HepG2 (cell line): ENCODE measurements around the gene THPO. TPM values are rescaled to one million over a fixed set of nuclear protein-coding genes. Genes with fewer than 3 reads are reported as not detected.
A peak's percentile ranks its signal among the peaks of the same experiment; 100 is the strongest.

ENCODE experiments used
- ATAC-seq: fragments of 200-7000 bp; cut with Tn5 transposase; 3 replicates; pipeline ENCODE4 v1.9.1; 2020; ENCODE audit warnings: mild to moderate bottlenecking, moderate library complexity
- BruUV-seq: library from RNA; stranded (reverse); fragments of 400-500 nt; replicated peaks from 2 replicates; lab custom pipeline; 2021; lab: Mats Ljungman, UMichigan
- CTCF ChIA-PET: fragments of 300-600 bp; formaldehyde crosslinking; extraction: SDS; loops from one replicate; lab custom pipeline; 2021; ENCODE audit warnings: low total read pairs, inconsistent platforms, low intra/inter-chr PET ratio; lab: Yijun Ruan, JAX
- POLR2A ChIA-PET: fragments of 350-600 bp; sonication (Branson Sonifier 250); formaldehyde crosslinking; loops from one replicate; lab custom pipeline; 2020; ENCODE audit warnings: antibody characterized with exemption, inconsistent platforms; lab: Yijun Ruan, JAX
- DNase-seq: peaks from one replicate; pipeline ENCODE4 v3.0.0-alpha.2; 2015; ENCODE audit warnings: low spot score
- FAIRE-seq: peaks from 3 replicates; lab custom pipeline; 2011; peaks lifted over from hg19 to GRCh38; lab: Jason Lieb, UNC
- H2AFZ ChIP-seq: one replicate; pipeline ENCODE4 v1.6.1; 2011; ENCODE audit warnings: low read length, inconsistent platforms
- H3K27ac ChIP-seq: fragments of 300-600 bp; 3 replicates; pipeline ENCODE4 v1.8.0; 2011; ENCODE audit warnings: mixed run types, mild to moderate bottlenecking, mixed read lengths, low read length, inconsistent platforms; ENCODE audit not compliant: insufficient read depth; ENCODE audit errors: extremely low read length
- H3K27me3 ChIP-seq, 2 experiments: fragments of 200-600 bp in 1 of 2; 2 replicates in 1 of 2; 3 replicates in 1 of 2; pipeline versions ENCODE4 v1.6.0 to v1.8.0; 2011; ENCODE audit warnings: low read length in 2 of 2, mild to moderate bottlenecking in 2 of 2, moderate library complexity in 2 of 2, inconsistent platforms in 1 of 2; ENCODE audit not compliant: insufficient read depth in 2 of 2, control insufficient read depth in 1 of 2
- H3K36me3 ChIP-seq, 2 experiments: fragments of 200-600 bp in 1 of 2; replicated peaks in 1 of 2; 2 replicates in 1 of 2; 3 replicates in 1 of 2; pipeline versions ENCODE4 v1.5.1 to v1.8.0; 2011; ENCODE audit warnings: low read length in 2 of 2, inconsistent platforms in 1 of 2; ENCODE audit not compliant: insufficient read depth in 2 of 2, control insufficient read depth in 1 of 2
- H3K4me1 ChIP-seq: 2 replicates; pipeline ENCODE4 v1.5.1; 2012; ENCODE audit warnings: low read length, inconsistent platforms; ENCODE audit not compliant: insufficient read depth
- H3K4me2 ChIP-seq: 2 replicates; pipeline ENCODE4 v1.6.0; 2011; ENCODE audit warnings: low read depth, low read length, inconsistent platforms
- H3K4me3 ChIP-seq, 3 experiments: fragments of 200-600 bp in 1 of 3; sonication (generic), shearing (Covaris generic) in 1 of 3; replicated peaks in 1 of 3; 2 replicates each; pipeline ENCODE4 v1.5.1; 2011 to 2016; ENCODE audit warnings: low read length in 3 of 3, inconsistent platforms in 2 of 3, low read depth in 2 of 3, mild to moderate bottlenecking in 2 of 3, control low read depth in 1 of 3, mixed read lengths in 1 of 3; ENCODE audit not compliant: insufficient read depth in 1 of 3
- H3K79me2 ChIP-seq: one replicate; pipeline ENCODE4 v1.6.1; 2011; ENCODE audit warnings: low read length, inconsistent platforms; ENCODE audit not compliant: insufficient read depth
- H3K9ac ChIP-seq: 2 replicates; pipeline ENCODE4 v1.6.0; 2011; ENCODE audit warnings: mild to moderate bottlenecking, low read depth, low read length, inconsistent platforms; ENCODE audit not compliant: insufficient read depth
- H3K9me3 ChIP-seq: 2 replicates; pipeline ENCODE4 v1.5.1; 2012; ENCODE audit warnings: mild to moderate bottlenecking, low read length
- H4K20me1 ChIP-seq: 2 replicates; pipeline ENCODE4 v1.6.0; 2011; ENCODE audit warnings: inconsistent platforms, mild to moderate bottlenecking, low read length, moderate library complexity; ENCODE audit not compliant: insufficient read depth
- AGO2 ChIP-seq: fragments of 200-400 bp; formaldehyde crosslinking; optimal IDR thresholded peaks from 2 replicates; pipeline ENCODE3; 2017; ENCODE audit warnings: mild to moderate bottlenecking, low read depth, low read length, moderate library complexity
- FOXJ3 ChIP-seq: sonication (generic); formaldehyde crosslinking; IDR thresholded peaks from 2 replicates; pipeline ENCODE4 v1.4.0; 2020; ENCODE audit warnings: missing genetic modification reagents, mild to moderate bottlenecking, borderline replicate concordance
- HCFC1 ChIP-seq: fragments of 150-350 bp; IDR thresholded peaks from 2 replicates; pipeline ENCODE4 v1.6.1; 2014; ENCODE audit warnings: low read depth, low read length
- NFIC ChIP-seq: IDR thresholded peaks from 2 replicates; pipeline ENCODE4 v1.6.1; 2012; ENCODE audit warnings: mild to moderate bottlenecking, low read length, inconsistent platforms
- ZNF235 ChIP-seq: sonication (generic); formaldehyde crosslinking; IDR thresholded peaks from 2 replicates; pipeline ENCODE4 v1.8.1; 2023; ENCODE audit warnings: mild to moderate bottlenecking, missing genetic modification reagents, borderline replicate concordance
- WGBS: methylation state at CpG from one replicate; pipeline ENCODE4 v1.1.6; 2017; ENCODE audit warnings: low lambda C conversion rate; 5-methylcytosine and 5-hydroxymethylcytosine counted together
- in situ Hi-C: cut with HindIII; loops from 2 replicates; pipeline ENCODE4 v1.10.0; 2017; ENCODE audit warnings: low pct_unique_long_range_greater_than_20kb; ENCODE audit not compliant: extremely low pct_ligation_motif_present
- intact Hi-C: fragments of 100-400 bp; cut with micrococcal nuclease; formaldehyde crosslinking; loops from one replicate; pipeline ENCODE4 v1.10.0; 2022; ENCODE audit not compliant: unreplicated experiment
- polyA plus RNA-seq, 8 experiments: library from polyadenylated mRNA; depleted of rRNA in 3 of 8; stranded (reverse) in 7 of 8; unstranded in 1 of 8; fragments of >200 nt; fragmentation: Illumina TruSeq in 4 of 8; extraction: Trizol in 4 of 8; gene quantifications; 2 replicates each; pipeline versions ENCODE4 v1.2.1 to v1.2.3, GENCODE V29; 2011 to 2016; ENCODE audit warnings: low read depth in 4 of 8, missing spikeins in 1 of 8, mixed read lengths in 1 of 8; ENCODE audit not compliant: insufficient read depth in 1 of 8
- total RNA-seq, 5 experiments: library from RNA; depleted of rRNA; stranded (reverse); fragments of >200 nt; fragmentation: Illumina TruSeq; extraction: Trizol; gene quantifications; 2 replicates each; pipeline ENCODE4 v1.2.3, GENCODE V29; 2016; ENCODE audit warnings: low read depth in 1 of 5
- TF ChIP-seq, protein P1 (sequence below): sonication (generic); formaldehyde crosslinking; IDR thresholded peaks from 2 replicates; pipeline ENCODE4 v1.8.1; 2022; ENCODE audit warnings: mild to moderate bottlenecking, missing genetic modification reagents
- TF ChIP-seq, protein P2 (sequence below): sonication (generic); formaldehyde crosslinking; conservative IDR thresholded peaks from 2 replicates; pipeline ENCODE4 v1.8.0; 2022; ENCODE audit warnings: mild to moderate bottlenecking, moderate library complexity, missing genetic modification reagents

Gene THPO
- total and polyA plus RNA-seq, 2 of the 13 experiments (the other 11 are each of a cell fraction or from before 2014, with no cell fraction given), result 2.8 to 4.8 TPM

- no peak overlapping the region for H3K27ac ChIP-seq
These were observed 31.4 kb downstream of the THPO start for GRCh38 chr3:184346480-184347190.

More at GRCh38 chr3:184346480-184347190, 31.4 kb downstream of the THPO start:
- Histone ChIP-seq H3K9ac (no peak overlapping the region), H3K79me2 (no peaks in the 10 kb centered on the region), H3K4me2 (no peak overlapping the region), H4K20me1 (no peaks in the 10 kb centered on the region), H3K36me3 (peaks cover 5 to 21% of the 10 kb centered on the region in 2 experiments; a peak in 4 of 5 replicates), H3K4me1 (peaks cover 17% of the 10 kb centered on the region), H3K9me3 (no peaks in the 10 kb centered on the region), H3K4me3 (no peak overlapping the region), H3K27me3 (no peaks in the 10 kb centered on the region), H2AFZ (no peak overlapping the region)
- WGBS, result 98% methylated on average over 17 of the region's 20 CpGs
- no peak for ATAC-seq
- intact Hi-C loops (no loop called here), in situ Hi-C loops (no loop called here)
- peak; percentile 77 for TF ChIP-seq AGO2
- TF ChIP-seq FOXJ3, result no peak
- no peak for TF ChIP-seq HCFC1
- no peak for TF ChIP-seq NFIC
- 0 out of 2 replicates have a peak, but pooled peaks have one; percentile 31 for TF ChIP-seq ZNF235 (CRISPR knock-in tag)
- TF ChIP-seq, protein P1, sequence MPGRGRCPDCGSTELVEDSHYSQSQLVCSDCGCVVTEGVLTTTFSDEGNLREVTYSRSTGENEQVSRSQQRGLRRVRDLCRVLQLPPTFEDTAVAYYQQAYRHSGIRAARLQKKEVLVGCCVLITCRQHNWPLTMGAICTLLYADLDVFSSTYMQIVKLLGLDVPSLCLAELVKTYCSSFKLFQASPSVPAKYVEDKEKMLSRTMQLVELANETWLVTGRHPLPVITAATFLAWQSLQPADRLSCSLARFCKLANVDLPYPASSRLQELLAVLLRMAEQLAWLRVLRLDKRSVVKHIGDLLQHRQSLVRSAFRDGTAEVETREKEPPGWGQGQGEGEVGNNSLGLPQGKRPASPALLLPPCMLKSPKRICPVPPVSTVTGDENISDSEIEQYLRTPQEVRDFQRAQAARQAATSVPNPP, result no peak
- TF ChIP-seq, protein P2, sequence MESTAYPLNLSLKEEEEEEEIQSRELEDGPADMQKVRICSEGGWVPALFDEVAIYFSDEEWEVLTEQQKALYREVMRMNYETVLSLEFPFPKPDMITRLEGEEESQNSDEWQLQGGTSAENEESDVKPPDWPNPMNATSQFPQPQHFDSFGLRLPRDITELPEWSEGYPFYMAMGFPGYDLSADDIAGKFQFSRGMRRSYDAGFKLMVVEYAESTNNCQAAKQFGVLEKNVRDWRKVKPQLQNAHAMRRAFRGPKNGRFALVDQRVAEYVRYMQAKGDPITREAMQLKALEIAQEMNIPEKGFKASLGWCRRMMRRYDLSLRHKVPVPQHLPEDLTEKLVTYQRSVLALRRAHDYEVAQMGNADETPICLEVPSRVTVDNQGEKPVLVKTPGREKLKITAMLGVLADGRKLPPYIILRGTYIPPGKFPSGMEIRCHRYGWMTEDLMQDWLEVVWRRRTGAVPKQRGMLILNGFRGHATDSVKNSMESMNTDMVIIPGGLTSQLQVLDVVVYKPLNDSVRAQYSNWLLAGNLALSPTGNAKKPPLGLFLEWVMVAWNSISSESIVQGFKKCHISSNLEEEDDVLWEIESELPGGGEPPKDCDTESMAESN (CRISPR knock-in tag), result no peak
- FAIRE-seq, result no peak
- DNase-seq, result no peak
- BruUV-seq, result no TSS peak
- ChIA-PET POLR2A (interaction anchor here (2.2 kb wide), 1 partner anchor 11 kb away, joined by 5 read pairs; no protein-coding TSS in a partner anchor), CTCF (interaction anchor here (1.4 kb wide), 1 partner anchor 167 kb away, joined by 6 read pairs; no protein-coding TSS in a partner anchor)
